WTC11 (cell line): ENCODE measurements around the gene SNRNP25.

Source experiments
- FOXK1 ChIP-seq: sonication (generic); formaldehyde crosslinking; IDR thresholded peaks from 2 replicates; pipeline ENCODE4 v1.8.0; 2022; ENCODE audit warnings: mild to moderate bottlenecking, moderate library complexity, missing genetic modification reagents
- TF ChIP-seq, protein P1 (sequence below): sonication (generic); formaldehyde crosslinking; IDR thresholded peaks from 2 replicates; pipeline ENCODE4 v1.8.0; 2022; ENCODE audit warnings: mild to moderate bottlenecking, missing genetic modification reagents
- TF ChIP-seq, protein P2 (sequence below): fragments of 200-600 bp; IDR thresholded peaks from 2 replicates; pipeline ENCODE4 v1.8.0; 2022; ENCODE audit warnings: antibody characterized with exemption
- TF ChIP-seq, protein P3 (sequence below): sonication (generic); formaldehyde crosslinking; IDR thresholded peaks from 2 replicates; pipeline ENCODE4 v1.8.1; 2023; ENCODE audit warnings: mild to moderate bottlenecking, moderate library complexity, missing genetic modification reagents

DNA sequence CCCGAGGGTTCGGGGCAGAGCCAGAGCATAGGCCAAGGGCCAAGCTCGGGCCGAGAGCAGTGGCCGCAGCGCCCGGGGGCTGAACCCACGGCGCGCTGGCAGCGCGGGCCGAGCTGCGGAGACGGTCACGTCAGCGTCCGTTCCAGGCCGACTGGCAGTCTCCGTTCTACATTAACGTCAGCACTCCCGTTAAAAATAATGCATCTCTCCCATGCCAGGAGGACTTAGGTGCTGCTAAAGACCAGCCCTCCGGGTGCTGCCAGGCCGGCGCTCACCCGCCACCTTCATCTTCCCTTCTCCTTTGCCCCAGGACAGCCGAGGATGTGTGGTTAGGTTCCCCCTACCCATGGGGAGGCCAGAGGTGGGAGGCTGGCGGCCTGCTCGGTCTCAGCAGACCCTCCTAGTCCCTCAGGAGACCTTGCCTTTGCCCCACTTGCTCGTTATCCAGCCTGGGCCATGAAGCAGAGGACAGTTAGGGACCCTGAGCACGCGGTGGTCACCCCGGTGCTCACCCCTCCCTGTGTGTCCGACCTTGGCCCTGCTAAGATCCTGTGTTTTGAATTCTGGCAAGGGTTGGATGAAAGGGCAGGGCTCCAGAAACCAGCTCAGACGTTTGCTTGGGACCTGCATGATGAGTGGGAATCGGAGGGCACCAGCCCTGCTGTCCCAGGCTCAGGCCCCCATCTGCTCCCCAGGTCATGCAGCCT is 25.0 kb downstream of the SNRNP25 start:
- TF ChIP-seq, protein P1, sequence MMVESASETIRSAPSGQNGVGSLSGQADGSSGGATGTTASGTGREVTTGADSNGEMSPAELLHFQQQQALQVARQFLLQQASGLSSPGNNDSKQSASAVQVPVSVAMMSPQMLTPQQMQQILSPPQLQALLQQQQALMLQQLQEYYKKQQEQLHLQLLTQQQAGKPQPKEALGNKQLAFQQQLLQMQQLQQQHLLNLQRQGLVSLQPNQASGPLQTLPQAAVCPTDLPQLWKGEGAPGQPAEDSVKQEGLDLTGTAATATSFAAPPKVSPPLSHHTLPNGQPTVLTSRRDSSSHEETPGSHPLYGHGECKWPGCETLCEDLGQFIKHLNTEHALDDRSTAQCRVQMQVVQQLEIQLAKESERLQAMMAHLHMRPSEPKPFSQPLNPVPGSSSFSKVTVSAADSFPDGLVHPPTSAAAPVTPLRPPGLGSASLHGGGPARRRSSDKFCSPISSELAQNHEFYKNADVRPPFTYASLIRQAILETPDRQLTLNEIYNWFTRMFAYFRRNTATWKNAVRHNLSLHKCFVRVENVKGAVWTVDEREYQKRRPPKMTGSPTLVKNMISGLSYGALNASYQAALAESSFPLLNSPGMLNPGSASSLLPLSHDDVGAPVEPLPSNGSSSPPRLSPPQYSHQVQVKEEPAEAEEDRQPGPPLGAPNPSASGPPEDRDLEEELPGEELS (CRISPR knock-in tag): no peak
- TF ChIP-seq, protein P2, sequence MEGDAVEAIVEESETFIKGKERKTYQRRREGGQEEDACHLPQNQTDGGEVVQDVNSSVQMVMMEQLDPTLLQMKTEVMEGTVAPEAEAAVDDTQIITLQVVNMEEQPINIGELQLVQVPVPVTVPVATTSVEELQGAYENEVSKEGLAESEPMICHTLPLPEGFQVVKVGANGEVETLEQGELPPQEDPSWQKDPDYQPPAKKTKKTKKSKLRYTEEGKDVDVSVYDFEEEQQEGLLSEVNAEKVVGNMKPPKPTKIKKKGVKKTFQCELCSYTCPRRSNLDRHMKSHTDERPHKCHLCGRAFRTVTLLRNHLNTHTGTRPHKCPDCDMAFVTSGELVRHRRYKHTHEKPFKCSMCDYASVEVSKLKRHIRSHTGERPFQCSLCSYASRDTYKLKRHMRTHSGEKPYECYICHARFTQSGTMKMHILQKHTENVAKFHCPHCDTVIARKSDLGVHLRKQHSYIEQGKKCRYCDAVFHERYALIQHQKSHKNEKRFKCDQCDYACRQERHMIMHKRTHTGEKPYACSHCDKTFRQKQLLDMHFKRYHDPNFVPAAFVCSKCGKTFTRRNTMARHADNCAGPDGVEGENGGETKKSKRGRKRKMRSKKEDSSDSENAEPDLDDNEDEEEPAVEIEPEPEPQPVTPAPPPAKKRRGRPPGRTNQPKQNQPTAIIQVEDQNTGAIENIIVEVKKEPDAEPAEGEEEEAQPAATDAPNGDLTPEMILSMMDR: no peak
- TF ChIP-seq, protein P3, sequence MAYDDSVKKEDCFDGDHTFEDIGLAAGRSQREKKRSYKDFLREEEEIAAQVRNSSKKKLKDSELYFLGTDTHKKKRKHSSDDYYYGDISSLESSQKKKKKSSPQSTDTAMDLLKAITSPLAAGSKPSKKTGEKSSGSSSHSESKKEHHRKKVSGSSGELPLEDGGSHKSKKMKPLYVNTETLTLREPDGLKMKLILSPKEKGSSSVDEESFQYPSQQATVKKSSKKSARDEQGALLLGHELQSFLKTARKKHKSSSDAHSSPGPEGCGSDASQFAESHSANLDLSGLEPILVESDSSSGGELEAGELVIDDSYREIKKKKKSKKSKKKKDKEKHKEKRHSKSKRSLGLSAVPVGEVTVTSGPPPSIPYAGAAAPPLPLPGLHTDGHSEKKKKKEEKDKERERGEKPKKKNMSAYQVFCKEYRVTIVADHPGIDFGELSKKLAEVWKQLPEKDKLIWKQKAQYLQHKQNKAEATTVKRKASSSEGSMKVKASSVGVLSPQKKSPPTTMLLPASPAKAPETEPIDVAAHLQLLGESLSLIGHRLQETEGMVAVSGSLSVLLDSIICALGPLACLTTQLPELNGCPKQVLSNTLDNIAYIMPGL (CRISPR knock-in tag): no peak
- TF ChIP-seq FOXK1: no peak
